Measurements from ENCODE around the gene FAM3C. TPM values are rescaled to one million over a fixed set of nuclear protein-coding genes. Genes with fewer than 3 reads are reported as not detected.

Gene FAM3C
- total and polyA plus RNA-seq, 10 of the 15 experiments (the other 5 are each of a cell fraction or from before 2014, with no cell fraction given) = 11.0 to 110 (median 27.8) TPM

DNA sequence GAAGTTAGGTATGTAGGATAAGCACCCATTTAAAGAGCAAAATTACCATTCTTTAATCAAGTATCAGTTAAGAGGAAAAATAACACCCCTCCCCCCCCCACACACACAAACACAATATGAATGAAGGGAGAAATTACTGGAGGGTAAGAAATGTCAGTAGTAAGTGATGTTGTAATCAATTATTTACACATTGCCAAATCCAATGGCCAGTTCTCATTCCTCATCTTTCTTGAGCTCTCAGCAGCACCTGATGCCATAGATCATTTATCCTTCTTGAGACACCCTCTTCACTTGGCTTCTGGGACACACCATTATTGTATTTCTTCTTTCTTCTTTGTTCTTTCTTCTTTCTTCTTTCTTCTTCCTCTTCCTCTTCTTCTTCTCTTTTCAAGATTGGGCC is 33.7 kb upstream of the FAM3C start:
- H3K36me3 ChIP-seq (ENCODE audit: control insufficient read depth in 2 of 2, insufficient read depth in 2 of 2, low read length in 1 of 2) = no peaks in the 10 kb centered on the region
- no peak for FAIRE-seq
- BruUV-seq (replicated peaks) = no TSS peak
- SMC1A ChIA-PET (ENCODE audit: uncharacterized antibody, unreplicated experiment) = interaction anchor here (0.6 to 1.8 kb wide), 6 partner anchors 11 to 101 kb away, joined by 3 to 7 read pairs (median 3); no protein-coding TSS in a partner anchor
- intact Hi-C loops (cut with micrococcal nuclease; ENCODE audit: unreplicated experiment) (no loop called here), in situ Hi-C loops (cut with MboI) (no loop called here)
- no peak overlapping the region for H3K27ac ChIP-seq (ENCODE audit: control insufficient read depth, insufficient read depth)
- no peaks in the 10 kb centered on the region for H3K27me3 ChIP-seq (replicated peaks in 1 of 2; ENCODE audit: control insufficient read depth in 2 of 2, insufficient read depth in 2 of 2, low read length in 1 of 2)
- no peak overlapping the region for H3K4me2 ChIP-seq (ENCODE audit: control insufficient read depth, insufficient read depth)
- RAD21 ChIA-PET (ENCODE audit: unreplicated experiment) = interaction anchor here (1.1 to 1.6 kb wide), 3 partner anchors 12 to 100 kb away, joined by 3 to 5 read pairs (median 4); no protein-coding TSS in a partner anchor
- H3K9me3 ChIP-seq (replicated peaks; ENCODE audit: control insufficient read depth, insufficient read depth, low read length) = no peaks in the 10 kb centered on the region
- no peaks in the 10 kb centered on the region for H3K79me2 ChIP-seq (ENCODE audit: control insufficient read depth, insufficient read depth, low read length)
- peaks cover 21% of the 10 kb centered on the region for H3K4me1 ChIP-seq (ENCODE audit: control insufficient read depth, insufficient read depth, low read length)
- POLR2A ChIA-PET = no interaction called here
- no peak for DNase-seq (ENCODE audit: low read depth, low spot score)
- H3K4me3 ChIP-seq = no peak overlapping the region
- CTCF ChIA-PET = interaction anchor here (0.7 to 0.9 kb wide), 3 partner anchors 32 to 117 kb away, joined by 3 to 4 read pairs (median 3); partner anchors contain the start of gene FAM3C
- TF ChIP-seq PKNOX1 (IDR thresholded peaks at IDR 0.05) (no peak), ZZZ3 (IDR thresholded peaks at IDR 0.05; ENCODE audit: control insufficient read depth, insufficient read length, low read depth) (no peak)
- H2AFZ ChIP-seq (ENCODE audit: control insufficient read depth, low read depth, low read length) = no peak overlapping the region
- no peaks in the 10 kb centered on the region for H4K20me1 ChIP-seq (ENCODE audit: control insufficient read depth, insufficient read depth)
- H3K9ac ChIP-seq (ENCODE audit: control insufficient read depth, insufficient read depth, low read length) = no peak overlapping the region
- no peak for ATAC-seq

DNA sequence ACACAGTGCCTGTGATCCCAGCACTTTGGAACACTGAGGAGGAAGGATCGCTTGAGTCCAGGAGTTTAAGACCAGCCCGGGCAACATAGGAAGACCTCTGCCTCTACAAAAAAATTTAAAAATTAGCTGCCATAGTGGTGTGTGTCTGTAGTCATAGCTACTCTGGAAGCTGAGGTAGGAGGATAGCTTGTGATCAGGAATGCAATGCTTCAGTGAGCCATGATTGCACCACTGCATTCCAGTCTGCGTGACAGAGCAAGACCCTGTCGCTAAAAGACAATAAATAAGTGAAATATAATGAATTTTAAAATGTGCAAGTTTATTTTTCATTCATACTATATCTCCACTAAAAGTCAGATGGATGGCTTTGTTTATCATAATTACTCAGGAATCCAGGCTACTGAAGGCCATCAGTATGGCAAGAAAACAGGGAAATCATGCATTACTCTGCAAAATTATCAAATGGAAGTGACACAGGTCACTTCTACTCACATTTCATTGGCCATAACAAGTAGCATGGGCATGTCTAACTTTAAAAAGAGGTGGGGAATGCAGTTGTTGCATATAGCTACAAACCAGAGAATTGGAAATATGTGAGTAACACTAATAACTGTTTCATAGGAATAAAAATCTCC is 32.9 kb upstream of the FAM3C start:
- H2AFZ ChIP-seq (ENCODE audit: control insufficient read depth, low read depth, low read length) = no peak overlapping the region
- ChIA-PET POLR2A (interaction anchor here (1.7 kb wide), 1 partner anchor 36 kb away, joined by 5 read pairs; no protein-coding TSS in a partner anchor), RAD21 (ENCODE audit: unreplicated experiment) (interaction anchor here (1.9 kb wide), 1 partner anchor 33 kb away, joined by 7 read pairs; the partner anchor contains the start of gene FAM3C), SMC1A (ENCODE audit: uncharacterized antibody, unreplicated experiment) (interaction anchor here (0.8 to 1.0 kb wide), 2 partner anchors 53 to 55 kb away, joined by 3 to 4 read pairs; no protein-coding TSS in a partner anchor), CTCF (no interaction called here)
- H3K4me1 ChIP-seq (ENCODE audit: control insufficient read depth, insufficient read depth, low read length) = peaks cover 18% of the 10 kb centered on the region
- no peak for ATAC-seq
- FAIRE-seq = no peak
- no peak for TF ChIP-seq ZSCAN29 (IDR thresholded peaks at IDR 0.05)
- no peak for TF ChIP-seq WRNIP1 (IDR thresholded peaks at IDR 0.05; ENCODE audit: borderline replicate concordance, low read depth, low read length)
- TF ChIP-seq, protein P1, sequence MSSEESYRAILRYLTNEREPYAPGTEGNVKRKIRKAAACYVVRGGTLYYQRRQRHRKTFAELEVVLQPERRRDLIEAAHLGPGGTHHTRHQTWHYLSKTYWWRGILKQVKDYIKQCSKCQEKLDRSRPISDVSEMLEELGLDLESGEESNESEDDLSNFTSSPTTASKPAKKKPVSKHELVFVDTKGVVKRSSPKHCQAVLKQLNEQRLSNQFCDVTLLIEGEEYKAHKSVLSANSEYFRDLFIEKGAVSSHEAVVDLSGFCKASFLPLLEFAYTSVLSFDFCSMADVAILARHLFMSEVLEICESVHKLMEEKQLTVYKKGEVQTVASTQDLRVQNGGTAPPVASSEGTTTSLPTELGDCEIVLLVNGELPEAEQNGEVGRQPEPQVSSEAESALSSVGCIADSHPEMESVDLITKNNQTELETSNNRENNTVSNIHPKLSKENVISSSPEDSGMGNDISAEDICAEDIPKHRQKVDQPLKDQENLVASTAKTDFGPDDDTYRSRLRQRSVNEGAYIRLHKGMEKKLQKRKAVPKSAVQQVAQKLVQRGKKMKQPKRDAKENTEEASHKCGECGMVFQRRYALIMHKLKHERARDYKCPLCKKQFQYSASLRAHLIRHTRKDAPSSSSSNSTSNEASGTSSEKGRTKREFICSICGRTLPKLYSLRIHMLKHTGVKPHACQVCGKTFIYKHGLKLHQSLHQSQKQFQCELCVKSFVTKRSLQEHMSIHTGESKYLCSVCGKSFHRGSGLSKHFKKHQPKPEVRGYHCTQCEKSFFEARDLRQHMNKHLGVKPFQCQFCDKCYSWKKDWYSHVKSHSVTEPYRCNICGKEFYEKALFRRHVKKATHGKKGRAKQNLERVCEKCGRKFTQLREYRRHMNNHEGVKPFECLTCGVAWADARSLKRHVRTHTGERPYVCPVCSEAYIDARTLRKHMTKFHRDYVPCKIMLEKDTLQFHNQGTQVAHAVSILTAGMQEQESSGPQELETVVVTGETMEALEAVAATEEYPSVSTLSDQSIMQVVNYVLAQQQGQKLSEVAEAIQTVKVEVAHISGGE (CRISPR knock-in tag; IDR thresholded peaks at IDR 0.05) = no peak
- no peak for TF ChIP-seq PML (IDR thresholded peaks at IDR 0.05; ENCODE audit: low read length)
- no peak for TF ChIP-seq GABPA (IDR thresholded peaks at IDR 0.05; ENCODE audit: low read depth)
- no peak for TF ChIP-seq FOS (IDR thresholded peaks at IDR 0.05; ENCODE audit: borderline replicate concordance, extremely low read depth, insufficient read length)
- no peak for TF ChIP-seq TARDBP (IDR thresholded peaks at IDR 0.05; ENCODE audit: borderline replicate concordance)
- TF ChIP-seq IRF4 (IDR thresholded peaks at IDR 0.05; ENCODE audit: low read depth, low read length) = no peak
- TF ChIP-seq TCF3 (IDR thresholded peaks at IDR 0.05; ENCODE audit: borderline replicate concordance, insufficient read depth, low read depth, low read length) = no peak
- H3K9ac ChIP-seq (ENCODE audit: control insufficient read depth, insufficient read depth, low read length) = no peak overlapping the region
- no peaks in the 10 kb centered on the region for H3K9me3 ChIP-seq (replicated peaks; ENCODE audit: control insufficient read depth, insufficient read depth, low read length)
- H3K27me3 ChIP-seq (replicated peaks in 1 of 2; ENCODE audit: control insufficient read depth in 2 of 2, insufficient read depth in 2 of 2, low read length in 1 of 2) = no peaks in the 10 kb centered on the region
- in situ Hi-C loops (cut with MboI) = no loop called here
- no peak overlapping the region for H3K4me2 ChIP-seq (ENCODE audit: control insufficient read depth, insufficient read depth)
- no peaks in the 10 kb centered on the region for H3K79me2 ChIP-seq (ENCODE audit: control insufficient read depth, insufficient read depth, low read length)
- H3K36me3 ChIP-seq (ENCODE audit: control insufficient read depth in 2 of 2, insufficient read depth in 2 of 2, low read length in 1 of 2) = no peaks in the 10 kb centered on the region
- no peak for DNase-seq (ENCODE audit: low read depth, low spot score)
- BruUV-seq (replicated peaks) = no TSS peak
- intact Hi-C loops (cut with micrococcal nuclease; ENCODE audit: unreplicated experiment) = no loop called here
- WGBS (ENCODE audit: insufficient coverage, insufficient replicate concordance, low lambda C conversion rate, missing lambda C conversion rate) = 92% methylated on average over 4 of the region's 4 CpGs
- no peak overlapping the region for H3K4me3 ChIP-seq
- H3K27ac ChIP-seq (ENCODE audit: control insufficient read depth, insufficient read depth) = no peak overlapping the region
- no peaks in the 10 kb centered on the region for H4K20me1 ChIP-seq (ENCODE audit: control insufficient read depth, insufficient read depth)

All from GM12878 (cell line).